Endodermal cell (in vitro differentiated cells): ENCODE results near the gene FGFRL1. TPM values are rescaled to one million over a fixed set of nuclear protein-coding genes. Genes with fewer than 3 reads are reported as not detected.
A peak's percentile ranks its signal among the peaks of the same experiment; 100 is the strongest.

Experiments
- DNase-seq: peaks from one replicate; pipeline ENCODE4 v3.0.0-alpha.2; 2017
- H3K27ac ChIP-seq: 2 replicates; pipeline ENCODE4 v1.5.1; 2013; ENCODE audit warnings: mild to moderate bottlenecking, low read depth, low read length, moderate library complexity
- H3K27me3 ChIP-seq: 2 replicates; pipeline ENCODE4 v1.6.1; 2013; ENCODE audit warnings: mild to moderate bottlenecking, low read length, moderate library complexity; ENCODE audit not compliant: insufficient read depth, control insufficient read depth, poor library complexity, severe bottlenecking
- H3K36me3 ChIP-seq: 2 replicates; pipeline ENCODE4 v1.7.0; 2013; ENCODE audit warnings: mild to moderate bottlenecking, low read length, moderate library complexity; ENCODE audit not compliant: control insufficient read depth, insufficient read depth
- H3K4me1 ChIP-seq: one replicate; pipeline ENCODE4 v1.7.0; 2013; ENCODE audit warnings: low read length; ENCODE audit not compliant: control insufficient read depth, insufficient read depth
- H3K4me3 ChIP-seq: 2 replicates; pipeline ENCODE4 v1.5.1; 2013; ENCODE audit warnings: mild to moderate bottlenecking, low read length, moderate library complexity
- H3K9ac ChIP-seq: 2 replicates; pipeline ENCODE4 v1.6.1; 2013; ENCODE audit warnings: mild to moderate bottlenecking, low read length, moderate library complexity; ENCODE audit not compliant: poor library complexity, severe bottlenecking; ENCODE audit errors: extremely low read depth
- H3K9me3 ChIP-seq: 2 replicates; pipeline ENCODE4 v1.6.1; 2013; ENCODE audit warnings: mild to moderate bottlenecking, low read length, moderate library complexity; ENCODE audit not compliant: control insufficient read depth
- H3K27ac Mint-ChIP-seq: 2 replicates; pipeline ENCODE4 v1.8.0; 2020; ENCODE audit warnings: mixed read lengths
- H3K27me3 Mint-ChIP-seq: 2 replicates; pipeline ENCODE4 v1.8.0; 2021; ENCODE audit warnings: mild to moderate bottlenecking, mixed read lengths; ENCODE audit not compliant: insufficient read depth
- H3K36me3 Mint-ChIP-seq: 2 replicates; pipeline ENCODE4 v1.8.0; 2020; ENCODE audit warnings: low read depth, mixed read lengths
- H3K4me1 Mint-ChIP-seq: 2 replicates; pipeline ENCODE4 v1.8.0; 2020; ENCODE audit warnings: mixed read lengths
- H3K4me3 Mint-ChIP-seq: 2 replicates; pipeline ENCODE4 v1.8.0; 2020; ENCODE audit warnings: mild to moderate bottlenecking, moderate library complexity, mixed read lengths
- H3K9me3 Mint-ChIP-seq: 2 replicates; pipeline ENCODE4 v1.8.0; 2020; ENCODE audit warnings: mild to moderate bottlenecking, mixed read lengths
- WGBS, 2 experiments: methylation state at CpG; one replicate each; pipeline versions ENCODE4 v1.1.5 to v1.1.7; 2013; ENCODE audit warnings: missing lambda C conversion rate in 2 of 2, mixed read lengths in 1 of 2; ENCODE audit not compliant: insufficient coverage in 1 of 2, insufficient read length in 1 of 2; 5-methylcytosine and 5-hydroxymethylcytosine counted together
- total RNA-seq, 2 donors: library from RNA; stranded (reverse); fragmentation: NEBNext Ultra II Directional in 1 of 2; extraction: Animal tissue kit (Norgen Biotek cat#: 25700) in 1 of 2; gene quantifications; 2 replicates in 1 of 2; 3 replicates in 1 of 2; pipeline ENCODE4 v1.2.1, GENCODE V29; 2021
- TF ChIP-seq, protein P1 (sequence below): fragments of 200-600 bp; sonication (generic); conservative IDR thresholded peaks from 2 replicates; pipeline ENCODE4 v1.5.0; 2021; ENCODE audit warnings: antibody characterized with exemption, mild to moderate bottlenecking

FGFRL1 gene
- total RNA-seq, 2 donors from 2014 or later = 51.0 to 93.3 TPM

DNA sequence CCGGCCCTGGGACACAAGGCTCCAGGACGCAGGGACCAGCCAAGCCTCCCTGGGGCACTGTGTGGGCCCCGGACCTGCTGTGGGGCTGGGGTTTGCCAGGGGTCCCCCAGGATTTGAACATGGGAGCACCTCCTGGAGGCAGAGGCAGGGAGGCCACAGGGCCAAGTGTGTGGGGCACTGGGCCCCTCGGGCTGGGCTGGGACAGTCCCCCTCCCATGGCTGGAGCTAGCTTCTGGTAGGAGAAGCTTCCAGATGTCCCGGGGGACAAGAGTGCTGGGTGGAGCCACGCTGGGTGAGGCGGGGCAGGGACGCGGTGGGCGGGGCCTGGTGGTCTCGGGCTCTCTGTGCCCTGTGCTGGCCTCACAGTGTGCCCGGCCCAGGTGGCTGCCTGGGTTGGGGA, 18.6 kb downstream of the FGFRL1 start:
- Histone ChIP-seq H3K4me1 (no peaks in the 10 kb centered on the region), H3K9me3 (no peaks in the 10 kb centered on the region), H3K27me3 (no peaks in the 10 kb centered on the region), H3K27ac (no peak overlapping the region), H3K36me3 (peaks cover 12% of the 10 kb centered on the region), H3K9ac (no peak overlapping the region), H3K4me3 (no peak overlapping the region)
- TF ChIP-seq, protein P1, sequence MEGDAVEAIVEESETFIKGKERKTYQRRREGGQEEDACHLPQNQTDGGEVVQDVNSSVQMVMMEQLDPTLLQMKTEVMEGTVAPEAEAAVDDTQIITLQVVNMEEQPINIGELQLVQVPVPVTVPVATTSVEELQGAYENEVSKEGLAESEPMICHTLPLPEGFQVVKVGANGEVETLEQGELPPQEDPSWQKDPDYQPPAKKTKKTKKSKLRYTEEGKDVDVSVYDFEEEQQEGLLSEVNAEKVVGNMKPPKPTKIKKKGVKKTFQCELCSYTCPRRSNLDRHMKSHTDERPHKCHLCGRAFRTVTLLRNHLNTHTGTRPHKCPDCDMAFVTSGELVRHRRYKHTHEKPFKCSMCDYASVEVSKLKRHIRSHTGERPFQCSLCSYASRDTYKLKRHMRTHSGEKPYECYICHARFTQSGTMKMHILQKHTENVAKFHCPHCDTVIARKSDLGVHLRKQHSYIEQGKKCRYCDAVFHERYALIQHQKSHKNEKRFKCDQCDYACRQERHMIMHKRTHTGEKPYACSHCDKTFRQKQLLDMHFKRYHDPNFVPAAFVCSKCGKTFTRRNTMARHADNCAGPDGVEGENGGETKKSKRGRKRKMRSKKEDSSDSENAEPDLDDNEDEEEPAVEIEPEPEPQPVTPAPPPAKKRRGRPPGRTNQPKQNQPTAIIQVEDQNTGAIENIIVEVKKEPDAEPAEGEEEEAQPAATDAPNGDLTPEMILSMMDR = no peak
- no peaks in the 10 kb centered on the region for H3K27me3 Mint-ChIP-seq
- H3K4me1 Mint-ChIP-seq = no peaks in the 10 kb centered on the region
- no peak overlapping the region for H3K27ac Mint-ChIP-seq
- no peak overlapping the region for H3K4me3 Mint-ChIP-seq
- peaks cover 13% of the 10 kb centered on the region for H3K36me3 Mint-ChIP-seq
- DNase-seq = peak; percentile 82
- 80 to 100% methylated on average over 1 to 12 of the region's 12 CpGs for WGBS, 2 experiments
- H3K9me3 Mint-ChIP-seq = no peaks in the 10 kb centered on the region

DNA sequence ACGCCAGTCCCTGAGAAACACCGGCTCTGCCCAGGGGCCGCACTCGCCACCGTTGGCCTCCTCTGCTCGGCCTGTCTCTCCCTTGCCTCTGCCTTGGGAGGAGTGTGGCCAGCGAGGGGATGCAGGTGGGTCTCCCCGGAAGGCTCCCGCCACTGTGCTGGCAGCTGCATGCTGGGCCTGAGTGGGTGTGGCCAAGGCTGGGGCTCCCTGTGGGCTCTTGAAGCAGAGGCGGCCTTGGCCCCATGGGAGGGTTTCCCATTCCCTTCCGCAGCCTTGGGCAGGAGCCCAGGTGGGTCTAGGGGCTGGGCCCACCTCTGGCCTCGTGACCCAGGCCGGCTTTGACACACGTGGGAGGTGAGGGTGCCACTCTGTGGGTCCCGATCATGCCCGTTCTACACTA, 19.1 kb downstream of the FGFRL1 start:
- Mint-ChIP-seq H3K36me3 (peaks cover 8% of the 10 kb centered on the region), H3K9me3 (no peaks in the 10 kb centered on the region), H3K27me3 (no peaks in the 10 kb centered on the region), H3K4me1 (no peaks in the 10 kb centered on the region), H3K27ac (no peak overlapping the region), H3K4me3 (no peak overlapping the region)
- TF ChIP-seq, protein P1 = no peak
- no peak for DNase-seq
- H3K9ac ChIP-seq = no peak overlapping the region
- no peaks in the 10 kb centered on the region for H3K9me3 ChIP-seq
- no peak overlapping the region for H3K27ac ChIP-seq
- no peak overlapping the region for H3K4me3 ChIP-seq
- no peaks in the 10 kb centered on the region for H3K4me1 ChIP-seq
- H3K36me3 ChIP-seq = peaks cover 7% of the 10 kb centered on the region
- 91% methylated on average over 3 to 16 of the region's 16 CpGs for WGBS, 2 experiments
- no peaks in the 10 kb centered on the region for H3K27me3 ChIP-seq

DNA sequence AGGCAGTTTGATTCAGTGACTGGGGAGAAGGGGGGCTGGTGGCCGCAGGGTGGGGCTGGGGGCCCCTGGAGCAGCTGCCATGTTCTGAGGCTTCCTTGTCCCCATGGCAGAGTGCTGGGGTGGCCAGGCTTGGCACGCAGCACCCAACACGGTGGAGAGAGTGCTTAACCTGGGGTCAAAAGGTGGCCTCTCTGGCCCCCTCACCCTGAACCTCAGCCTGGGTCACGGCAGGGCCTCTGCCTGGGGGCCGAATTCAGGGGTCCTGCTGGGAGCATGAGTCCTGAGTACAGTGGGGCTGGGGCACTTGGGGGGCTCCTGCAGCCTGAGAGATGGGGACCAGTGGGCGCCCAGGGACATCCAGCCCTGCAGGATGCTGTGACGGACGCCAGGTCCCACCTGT, 19.9 kb downstream of the FGFRL1 start:
- TF ChIP-seq, protein P1 = no peak
- no peaks in the 10 kb centered on the region for H3K4me1 Mint-ChIP-seq
- Histone ChIP-seq H3K4me1 (no peaks in the 10 kb centered on the region), H3K27ac (no peak overlapping the region), H3K36me3 (no peaks in the 10 kb centered on the region), H3K9ac (no peak overlapping the region), H3K27me3 (no peaks in the 10 kb centered on the region), H3K4me3 (no peak overlapping the region), H3K9me3 (no peaks in the 10 kb centered on the region)
- DNase-seq = no peak
- WGBS, 2 experiments = 92 to 94% methylated on average over 8 of the region's 8 CpGs
- H3K4me3 Mint-ChIP-seq = no peak overlapping the region
- H3K27me3 Mint-ChIP-seq = no peaks in the 10 kb centered on the region
- no peaks in the 10 kb centered on the region for H3K9me3 Mint-ChIP-seq
- H3K36me3 Mint-ChIP-seq = peaks cover 2% of the 10 kb centered on the region
- H3K27ac Mint-ChIP-seq = no peak overlapping the region
